Fibroblast of the conjunctiva (primary cell): ENCODE measurements around the gene LPIN1.
"Not testable (repeated sequence)": the region's sequence is repeated elsewhere in the genome, so short reads cannot be mapped to it uniquely, and the experiment has no call there.

Experiments
- DNase-seq: peaks from one replicate; pipeline ENCODE4 v3.0.0-alpha.2; 2010; ENCODE audit warnings: low read depth

The LPIN1 gene

GRCh38 chr2:11744631-11745394 lies 1.6 kb upstream of the LPIN1 start:
- DNase-seq = no peak

- DNase-seq = no peak
These were observed 638 bp upstream of the LPIN1 start for GRCh38 chr2:11745613-11746375.

- no peak for DNase-seq
These were observed 501 bp downstream of the LPIN1 start for GRCh38 chr2:11746807-11747459.

- DNase-seq = no peak
These were observed 1.8 kb downstream of the LPIN1 start for GRCh38 chr2:11748018-11748860.

- no peak for DNase-seq
These were observed 2.6 kb downstream of the LPIN1 start for GRCh38 chr2:11748861-11749645.

- no peak for DNase-seq
These were observed 3.4 kb downstream of the LPIN1 start for GRCh38 chr2:11749646-11750349.

GRCh38 chr2:11750422-11750821 lies 4.0 kb downstream of the LPIN1 start:
- DNase-seq = no peak

- DNase-seq = no peak
These were observed 4.5 kb downstream of the LPIN1 start for GRCh38 chr2:11750917-11751316.

- no peak for DNase-seq
These were observed 6.5 kb downstream of the LPIN1 start for GRCh38 chr2:11752906-11753305.

- no peak for DNase-seq
These were observed 7.0 kb downstream of the LPIN1 start for GRCh38 chr2:11753452-11753885.

GRCh38 chr2:11753886-11754699 lies 7.7 kb downstream of the LPIN1 start:
- no peak for DNase-seq

- DNase-seq = no peak
These were observed 8.2 kb downstream of the LPIN1 start for GRCh38 chr2:11754700-11755015.

GRCh38 chr2:11757101-11757500 lies 10.7 kb downstream of the LPIN1 start:
- DNase-seq = no peak

GRCh38 chr2:11758187-11758586 lies 11.8 kb downstream of the LPIN1 start:
- DNase-seq = no peak

- no peak for DNase-seq
These were observed 12.2 kb downstream of the LPIN1 start for GRCh38 chr2:11758647-11759046.

- not testable (repeated sequence) for DNase-seq
These were observed 12.9 kb downstream of the LPIN1 start for GRCh38 chr2:11759182-11759975.

GRCh38 chr2:11761259-11761658 lies 14.8 kb downstream of the LPIN1 start:
- DNase-seq = no peak

- no peak for DNase-seq
These were observed 15.6 kb downstream of the LPIN1 start for GRCh38 chr2:11762031-11762430.
